IPS-20b (cell line): ENCODE results near the gene COTL1.
"Not testable (repeated sequence)": the region's sequence is repeated elsewhere in the genome, so short reads cannot be mapped to it uniquely, and the experiment has no call there.

ENCODE experiments used
- H3K27ac ChIP-seq: one replicate; pipeline ENCODE4 v1.5.1; 2013; ENCODE audit warnings: low read length
- H3K27me3 ChIP-seq: 2 replicates; pipeline ENCODE4 v1.6.1; 2013; ENCODE audit warnings: mild to moderate bottlenecking, low read length, inconsistent platforms; ENCODE audit not compliant: insufficient read depth
- H3K36me3 ChIP-seq: 2 replicates; pipeline ENCODE4 v1.6.1; 2013; ENCODE audit warnings: low read depth, mild to moderate bottlenecking, inconsistent platforms, low read length, moderate library complexity; ENCODE audit not compliant: insufficient read depth
- H3K4me1 ChIP-seq: 2 replicates; pipeline ENCODE4 v1.6.1; 2013; ENCODE audit warnings: mild to moderate bottlenecking, control low read depth, inconsistent platforms, low read length, moderate library complexity; ENCODE audit not compliant: insufficient read depth
- H3K4me3 ChIP-seq: 2 replicates; pipeline ENCODE4 v1.5.1; 2013; ENCODE audit warnings: mild to moderate bottlenecking, low read length, inconsistent platforms
- H3K9ac ChIP-seq: 2 replicates; pipeline ENCODE4 v1.6.1; 2013; ENCODE audit warnings: low read depth, mild to moderate bottlenecking, inconsistent platforms, low read length, moderate library complexity
- H3K9me3 ChIP-seq: 2 replicates; pipeline ENCODE4 v1.6.1; 2013; ENCODE audit warnings: mild to moderate bottlenecking, low read depth, low read length, inconsistent platforms; ENCODE audit not compliant: insufficient read depth

COTL1 gene

DNA sequence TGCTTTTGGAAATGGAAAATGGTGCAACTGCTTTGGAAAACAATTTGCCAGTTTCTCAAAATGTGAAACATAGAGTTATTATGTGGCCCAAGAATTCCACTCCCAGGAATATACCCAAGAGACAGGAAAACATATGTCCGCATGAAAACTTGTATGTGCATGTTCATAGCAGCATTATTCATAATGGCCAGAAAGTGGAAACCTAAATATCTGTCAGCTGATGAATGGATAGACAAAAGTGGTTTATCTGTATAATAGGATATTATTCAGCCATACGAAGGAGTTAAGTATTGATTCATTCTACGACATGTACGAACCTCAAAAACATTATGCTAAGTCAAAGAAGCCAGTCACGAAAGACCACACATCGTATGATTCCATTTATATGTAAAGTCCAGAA lies 7.7 kb upstream of the COTL1 start:
- no peaks in the 10 kb centered on the region for H3K9me3 ChIP-seq
- no peak overlapping the region for H3K27ac ChIP-seq
- H3K36me3 ChIP-seq, result no peaks in the 10 kb centered on the region
- H3K4me1 ChIP-seq, result peaks cover 2% of the 10 kb centered on the region; the same call in 1 of the 2 replicates
- H3K9ac ChIP-seq, result no peak overlapping the region
- H3K27me3 ChIP-seq, result no peaks in the 10 kb centered on the region
- no peak overlapping the region for H3K4me3 ChIP-seq

DNA sequence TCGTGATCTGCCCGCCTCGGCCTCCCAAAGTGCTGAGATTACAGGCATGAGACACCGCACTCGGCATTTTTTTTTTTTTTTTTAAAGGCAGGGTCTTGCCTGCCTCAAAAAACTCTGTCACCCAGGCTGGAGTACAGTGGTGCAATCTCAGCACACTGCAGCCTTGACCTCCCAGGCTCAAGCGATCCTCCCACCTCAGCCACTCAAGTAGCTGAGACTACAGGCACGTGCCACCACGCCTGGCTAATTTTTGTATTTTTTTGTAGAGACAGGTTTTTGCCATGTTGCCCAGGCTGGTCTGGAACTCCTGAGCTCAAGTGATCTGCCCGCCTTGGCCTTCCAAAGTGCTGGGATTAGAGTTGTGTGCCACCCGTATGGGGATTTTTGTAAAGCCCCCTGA lies 3.0 kb upstream of the COTL1 start:
- not testable (repeated sequence) for H3K9me3 ChIP-seq, H3K27ac ChIP-seq, H3K36me3 ChIP-seq

DNA sequence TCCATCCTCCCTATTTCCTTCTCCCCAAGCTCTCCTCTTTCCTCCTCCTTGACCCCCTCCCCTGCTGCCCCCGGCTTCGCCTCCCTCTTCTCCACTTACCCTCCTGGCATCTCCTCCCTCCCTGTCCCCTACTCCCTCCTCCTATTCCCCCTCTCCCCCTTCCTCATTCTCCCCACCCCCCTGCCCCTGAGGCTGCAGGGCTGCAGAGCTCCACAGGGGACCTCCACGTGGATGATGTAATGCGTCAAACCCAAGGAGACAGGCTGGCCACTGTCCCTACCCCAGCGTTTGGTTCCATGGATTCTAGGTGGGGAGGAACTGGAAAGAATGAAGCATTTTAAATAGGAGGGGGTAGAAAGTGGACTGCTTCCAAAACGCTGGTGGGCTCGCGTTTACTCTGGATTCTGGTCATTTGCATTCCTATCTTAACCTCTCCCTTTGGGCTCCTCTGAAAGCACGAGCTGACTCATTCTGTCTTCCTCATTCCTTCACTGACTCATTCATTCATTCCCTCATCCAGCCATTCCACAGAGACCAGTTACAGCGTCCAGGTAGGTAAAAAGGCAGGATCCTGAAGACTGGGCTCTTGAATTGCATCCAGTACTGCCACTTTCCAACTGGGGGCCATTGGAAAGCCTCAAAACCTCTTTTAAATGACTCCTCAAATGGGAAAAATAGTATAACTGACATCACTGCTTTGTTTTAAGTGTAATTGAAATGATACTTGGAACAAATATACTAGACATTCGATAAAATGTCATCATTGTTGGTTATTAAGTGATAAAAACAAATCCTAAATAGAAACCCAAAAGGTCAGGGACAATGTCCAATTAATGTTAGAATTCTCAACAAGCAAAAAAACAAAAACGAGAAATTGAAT lies 943 bp upstream of the COTL1 start:
- peak overlapping the region; percentile 88 for H3K27ac ChIP-seq
- peak overlapping the region; percentile 68; the same call in 1 of the 2 replicates for H3K9ac ChIP-seq
- H3K27me3 ChIP-seq, result peaks cover 11% of the 10 kb centered on the region
- H3K4me3 ChIP-seq, result peak overlapping the region; percentile 59
- H3K4me1 ChIP-seq, result peaks cover 27% of the 10 kb centered on the region
- H3K36me3 ChIP-seq, result peaks cover 19% of the 10 kb centered on the region
- H3K9me3 ChIP-seq, result no peaks in the 10 kb centered on the region

More for the DNA sequence above, 3.0 kb upstream of the COTL1 start:
- not testable (repeated sequence) for H3K9ac ChIP-seq, H3K4me3 ChIP-seq
- H3K4me1 ChIP-seq, result peaks cover 14% of the 10 kb centered on the region; the same call in 1 of the 2 replicates
- peaks cover 11% of the 10 kb centered on the region for H3K27me3 ChIP-seq

DNA sequence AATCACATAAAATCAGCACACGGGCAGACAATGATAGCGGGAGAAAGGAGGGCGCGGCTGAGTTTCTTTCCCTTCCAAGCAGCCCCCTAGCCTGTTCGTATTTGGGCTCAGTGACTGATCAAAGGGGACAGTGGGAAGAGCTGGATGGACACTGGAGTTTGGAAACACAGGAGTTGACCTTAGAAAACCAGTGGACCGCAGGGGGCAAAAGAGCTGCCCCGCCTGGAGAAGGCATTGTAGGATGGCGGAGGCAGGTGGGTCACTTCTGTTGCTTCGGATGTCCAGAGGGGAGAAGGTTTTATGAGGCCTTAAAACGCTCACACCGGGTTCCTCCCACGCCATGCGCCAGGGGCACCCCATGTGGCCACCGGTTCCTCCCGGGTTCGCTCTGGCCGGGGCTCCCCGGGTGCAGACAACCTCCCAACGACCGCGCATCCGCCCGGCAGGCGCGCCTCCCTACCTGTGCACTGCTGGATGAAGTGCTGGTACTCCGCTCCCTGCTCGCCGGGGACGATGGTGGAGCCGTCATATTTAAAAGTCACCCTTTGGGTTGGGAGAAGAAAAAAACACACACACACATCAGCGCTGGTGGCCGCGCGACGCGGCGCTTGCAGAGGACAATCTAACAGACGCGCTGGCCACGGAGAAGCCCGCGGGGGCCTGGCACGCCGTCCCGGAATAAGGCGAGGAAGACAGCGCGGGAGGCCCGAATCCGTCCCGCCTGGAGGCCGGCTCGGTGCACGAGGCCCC lies 662 bp downstream of the COTL1 start:
- peak overlapping the region; percentile 82 for H3K4me3 ChIP-seq
- H3K36me3 ChIP-seq, result peaks cover 21% of the 10 kb centered on the region
- H3K9ac ChIP-seq, result peak overlapping the region; percentile 62; the same call in 1 of the 2 replicates
- H3K9me3 ChIP-seq, result no peaks in the 10 kb centered on the region
- H3K27me3 ChIP-seq, result peaks cover 11% of the 10 kb centered on the region
- no peak overlapping the region for H3K27ac ChIP-seq
- H3K4me1 ChIP-seq, result peaks cover 27% of the 10 kb centered on the region

DNA sequence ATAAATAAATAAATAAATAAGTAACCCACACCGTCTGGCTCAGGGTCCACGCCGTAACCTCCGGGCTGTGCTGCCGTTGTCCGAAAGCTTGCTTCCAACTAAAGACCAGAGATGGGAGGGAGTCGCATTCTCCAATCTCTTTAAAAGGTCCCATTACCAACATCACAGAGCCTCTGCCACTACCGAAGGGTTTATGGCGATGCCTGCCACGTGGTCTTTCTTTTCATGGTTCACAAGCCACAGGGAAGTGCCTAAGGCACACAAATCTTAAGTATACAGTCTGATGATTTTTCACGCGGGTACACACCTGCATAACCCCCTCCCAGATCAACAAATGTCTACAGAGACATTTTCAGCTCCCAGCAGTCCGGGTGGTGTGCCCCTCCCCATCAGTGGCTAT lies 1.4 kb downstream of the COTL1 start:
- Histone ChIP-seq H3K9ac (peak overlapping the region; percentile 62; the same call in 1 of the 2 replicates), H3K27ac (no peak overlapping the region)

DNA sequence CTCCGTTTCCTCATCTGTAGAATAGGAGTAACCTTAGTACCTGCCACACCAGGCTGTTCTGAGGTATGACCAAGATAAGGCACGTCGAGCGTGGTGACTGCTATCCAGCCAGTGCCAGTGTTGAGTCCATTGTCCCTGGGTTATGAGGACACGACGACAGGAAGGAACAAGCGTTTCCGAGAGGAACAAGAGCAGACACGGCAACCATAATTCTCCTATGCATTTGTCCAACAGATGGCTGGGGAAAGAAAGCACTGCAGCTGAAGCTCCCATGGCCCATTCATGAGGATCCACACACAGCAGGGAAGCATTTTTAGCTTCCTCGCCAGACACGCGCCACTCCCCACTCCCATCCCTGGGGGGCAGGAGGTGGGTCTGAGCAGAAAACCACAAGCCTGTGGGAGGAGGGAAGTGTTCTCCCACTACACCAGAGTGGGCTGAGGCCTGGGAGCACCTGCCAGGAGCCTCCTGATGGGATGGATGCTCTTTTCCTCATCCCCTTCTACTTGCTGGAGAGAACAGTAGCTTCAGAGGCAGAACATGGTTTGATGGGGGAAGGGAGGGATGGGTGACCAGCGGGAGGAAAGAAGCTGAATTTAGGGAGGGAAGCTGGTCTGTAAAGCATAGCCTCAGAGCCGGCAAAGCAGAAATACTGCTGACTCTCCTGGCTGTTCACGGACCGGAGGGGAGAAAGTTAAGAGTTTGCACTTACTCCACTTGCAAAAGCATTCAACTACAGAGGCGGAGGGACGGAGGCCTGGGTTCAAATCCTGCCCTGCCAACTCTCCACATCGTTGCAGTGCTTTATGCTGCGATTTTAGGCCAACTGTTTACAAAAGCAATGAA lies 2.7 kb downstream of the COTL1 start:
- Histone ChIP-seq H3K27ac (no peak overlapping the region), H3K27me3 (peaks cover 11% of the 10 kb centered on the region), H3K9me3 (no peaks in the 10 kb centered on the region), H3K9ac (no peak overlapping the region), H3K4me1 (peaks cover 25% of the 10 kb centered on the region), H3K4me3 (peak overlapping the region; percentile 4; the same call in 1 of the 2 replicates), H3K36me3 (peaks cover 26% of the 10 kb centered on the region)

More for the DNA sequence above, 1.4 kb downstream of the COTL1 start:
- H3K9me3 ChIP-seq, result no peaks in the 10 kb centered on the region
- peak overlapping the region; percentile 82 for H3K4me3 ChIP-seq
- peaks cover 21% of the 10 kb centered on the region for H3K36me3 ChIP-seq
- H3K27me3 ChIP-seq, result peaks cover 11% of the 10 kb centered on the region
- peaks cover 25% of the 10 kb centered on the region for H3K4me1 ChIP-seq

DNA sequence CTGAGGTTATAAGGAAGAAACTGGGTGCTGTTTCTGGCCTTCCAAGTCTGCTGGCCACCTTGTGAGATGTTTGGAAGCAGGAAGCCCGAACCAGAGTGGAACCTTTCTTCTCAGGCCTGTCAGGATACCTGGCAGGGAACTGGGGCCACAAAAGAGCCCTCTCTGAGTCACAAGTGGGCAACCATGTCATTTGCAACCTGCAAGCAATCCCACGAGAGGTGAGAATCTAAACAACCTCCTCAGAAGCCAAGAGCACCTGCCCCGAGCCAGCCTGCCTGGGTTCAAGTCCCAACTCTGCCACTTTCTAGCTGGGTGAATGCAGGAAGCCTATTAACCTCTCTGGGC lies 3.3 kb downstream of the COTL1 start:
- no peak overlapping the region for H3K9ac ChIP-seq

DNA sequence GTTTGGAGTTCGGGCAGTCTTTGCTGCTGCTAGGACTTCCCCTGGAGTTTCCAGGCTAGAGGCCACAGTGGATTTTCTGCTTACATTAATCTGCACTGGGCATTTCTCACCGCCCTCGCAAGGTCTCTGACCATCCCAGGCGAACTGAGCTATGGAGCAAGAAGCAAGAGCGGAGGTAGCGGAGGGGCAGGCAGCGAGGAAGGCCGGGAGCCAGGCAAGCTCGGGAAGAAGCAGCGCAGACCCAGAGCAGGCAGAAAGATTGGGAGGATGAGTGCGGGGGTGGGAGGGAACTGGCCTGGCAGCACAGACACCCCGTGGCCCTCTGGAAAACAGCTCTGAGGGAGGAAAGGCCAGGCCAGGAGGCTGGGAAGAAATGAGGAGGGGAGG lies 3.8 kb downstream of the COTL1 start:
- Histone ChIP-seq H3K4me3 (no peak overlapping the region), H3K27ac (no peak overlapping the region), H3K27me3 (peaks cover 11% of the 10 kb centered on the region), H3K36me3 (peaks cover 26% of the 10 kb centered on the region), H3K9me3 (no peaks in the 10 kb centered on the region), H3K9ac (0 out of 2 replicates have a peak overlapping the region, but pooled peaks have one; percentile 13), H3K4me1 (peaks cover 23% of the 10 kb centered on the region)

More for the DNA sequence above, 3.3 kb downstream of the COTL1 start:
- Histone ChIP-seq H3K27ac (no peak overlapping the region), H3K27me3 (peaks cover 11% of the 10 kb centered on the region), H3K9me3 (no peaks in the 10 kb centered on the region), H3K36me3 (peaks cover 26% of the 10 kb centered on the region), H3K4me1 (peaks cover 25% of the 10 kb centered on the region), H3K4me3 (no peak overlapping the region)

DNA sequence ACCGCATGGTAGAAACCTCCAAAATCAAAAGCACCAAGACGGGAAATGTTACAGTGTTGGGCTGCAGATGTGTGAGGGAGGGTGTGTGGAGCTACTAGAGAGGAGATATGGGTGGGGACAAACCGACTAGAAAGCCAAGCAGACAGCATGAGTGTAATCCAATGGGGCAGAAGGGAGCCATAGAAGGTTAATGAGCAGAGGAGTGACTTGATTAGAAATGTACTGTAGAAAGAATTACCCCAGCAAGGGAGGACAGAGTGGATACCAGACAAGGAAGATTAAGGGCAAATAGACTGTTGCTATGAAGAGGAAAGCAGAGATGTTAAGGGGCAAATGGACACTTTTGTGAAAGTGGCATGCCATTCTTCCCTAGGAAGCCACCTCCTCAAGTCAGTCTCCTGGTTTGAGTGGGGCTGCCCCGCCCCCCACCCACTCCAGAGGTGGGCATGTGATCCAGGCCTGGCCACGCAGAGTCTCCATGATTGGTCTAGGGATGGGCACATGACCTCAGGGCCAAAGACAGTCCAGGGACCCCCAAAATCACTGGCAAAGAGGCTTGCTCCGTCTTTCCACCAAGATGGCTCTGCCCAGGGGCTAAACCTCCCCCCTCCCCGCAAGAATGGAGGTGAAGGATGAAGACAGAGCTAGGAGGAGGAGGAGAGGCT lies 4.3 kb downstream of the COTL1 start:
- peaks cover 19% of the 10 kb centered on the region for H3K4me1 ChIP-seq
- H3K9me3 ChIP-seq, result no peaks in the 10 kb centered on the region
- H3K36me3 ChIP-seq, result peaks cover 26% of the 10 kb centered on the region
- H3K9ac ChIP-seq, result 0 out of 2 replicates have a peak overlapping the region, but pooled peaks have one; percentile 13
- no peak overlapping the region for H3K27ac ChIP-seq
- no peak overlapping the region for H3K4me3 ChIP-seq
- H3K27me3 ChIP-seq, result peaks cover 11% of the 10 kb centered on the region

DNA sequence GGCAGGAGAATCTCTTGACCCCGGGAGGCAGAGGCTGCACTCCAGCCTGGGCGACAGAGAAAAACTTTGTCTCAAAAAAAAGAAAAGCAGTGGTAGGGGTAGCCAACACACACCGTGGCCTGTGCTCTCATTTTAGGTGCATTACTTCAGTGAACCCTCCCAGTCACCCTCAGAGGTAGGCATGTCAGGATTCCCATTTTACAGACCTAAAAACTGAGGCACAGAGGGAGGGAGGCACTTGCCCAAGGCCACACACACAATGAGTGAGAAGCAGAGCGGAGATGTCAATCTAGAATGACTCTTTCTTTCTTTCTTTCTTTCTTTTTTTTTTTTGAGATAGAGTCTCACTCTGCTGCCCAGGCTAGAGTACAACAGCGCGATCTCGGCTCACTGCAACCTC lies 5.2 kb downstream of the COTL1 start:
- Histone ChIP-seq H3K4me1 (peaks cover 19% of the 10 kb centered on the region), H3K9ac (no peak overlapping the region), H3K36me3 (peaks cover 26% of the 10 kb centered on the region), H3K4me3 (no peak overlapping the region), H3K9me3 (no peaks in the 10 kb centered on the region), H3K27me3 (peaks cover 11% of the 10 kb centered on the region), H3K27ac (no peak overlapping the region)

DNA sequence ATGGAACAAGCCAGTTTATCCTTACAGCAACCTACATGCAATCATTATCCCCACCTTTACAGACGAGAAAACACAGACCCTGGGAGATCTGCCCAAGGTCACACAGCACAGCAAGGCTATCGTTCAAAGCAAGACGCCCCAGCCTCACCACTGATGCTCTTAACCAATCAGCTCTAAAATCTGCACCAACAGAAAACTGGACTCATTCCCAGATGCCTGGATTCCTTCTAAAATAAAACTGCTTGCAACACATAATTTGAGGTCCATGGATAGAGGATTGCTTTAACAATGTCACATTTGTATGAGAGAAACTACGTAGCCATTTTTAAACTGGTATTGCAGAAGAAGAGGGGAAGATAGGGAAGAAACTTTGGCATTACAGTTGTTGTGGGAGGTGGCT lies 6.8 kb downstream of the COTL1 start:
- H3K4me1 ChIP-seq, result peaks cover 14% of the 10 kb centered on the region; the same call in 1 of the 2 replicates
- H3K27me3 ChIP-seq, result no peaks in the 10 kb centered on the region
- peaks cover 28% of the 10 kb centered on the region for H3K36me3 ChIP-seq
- no peak overlapping the region for H3K9ac ChIP-seq
- H3K9me3 ChIP-seq, result no peaks in the 10 kb centered on the region
- no peak overlapping the region for H3K27ac ChIP-seq
- no peak overlapping the region for H3K4me3 ChIP-seq
